HG02852 (cell line): ENCODE results near the gene BOD1L1.

ENCODE experiments used
- ATAC-seq: cut with Tn5 transposase; IDR thresholded peaks from one replicate; pipeline ENCODE4 v1.9.1; 2021; ENCODE audit warnings: mild to moderate bottlenecking, moderate library complexity; ENCODE audit not compliant: unreplicated experiment

Gene BOD1L1

GRCh38 chr4:13626492-13627177 is 890 bp downstream of the BOD1L1 start:
- no peak for ATAC-seq

- ATAC-seq = no peak
These were observed 9.2 kb downstream of the BOD1L1 start for GRCh38 chr4:13618212-13618806.

GRCh38 chr4:13617801-13618200 is 9.7 kb downstream of the BOD1L1 start:
- ATAC-seq = no peak

- ATAC-seq = no peak
These were observed 10.9 kb downstream of the BOD1L1 start for GRCh38 chr4:13616597-13616996.

- peak; percentile 61 for ATAC-seq
These were observed 12.4 kb downstream of the BOD1L1 start for GRCh38 chr4:13615161-13615560.

DNA sequence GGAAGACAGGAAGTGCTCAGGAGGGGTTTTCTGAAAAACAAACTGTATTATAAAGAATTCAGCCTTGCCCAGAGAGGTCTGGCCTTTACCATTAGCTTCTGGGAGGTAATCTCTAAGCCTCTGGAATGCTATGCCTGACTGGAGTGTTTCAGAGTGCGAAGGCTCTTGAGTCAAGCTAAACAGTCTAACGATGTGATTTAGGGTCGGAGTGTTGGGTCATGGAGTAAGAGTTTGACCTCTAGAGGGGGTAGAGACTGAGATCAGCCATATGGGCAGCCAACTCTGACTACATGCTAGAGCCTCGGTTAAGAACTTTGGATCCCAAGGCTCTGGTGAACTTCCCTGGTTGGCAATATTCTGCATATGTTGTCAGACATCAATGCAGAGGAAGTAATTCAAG is 15.0 kb downstream of the BOD1L1 start:
- ATAC-seq = no peak

DNA sequence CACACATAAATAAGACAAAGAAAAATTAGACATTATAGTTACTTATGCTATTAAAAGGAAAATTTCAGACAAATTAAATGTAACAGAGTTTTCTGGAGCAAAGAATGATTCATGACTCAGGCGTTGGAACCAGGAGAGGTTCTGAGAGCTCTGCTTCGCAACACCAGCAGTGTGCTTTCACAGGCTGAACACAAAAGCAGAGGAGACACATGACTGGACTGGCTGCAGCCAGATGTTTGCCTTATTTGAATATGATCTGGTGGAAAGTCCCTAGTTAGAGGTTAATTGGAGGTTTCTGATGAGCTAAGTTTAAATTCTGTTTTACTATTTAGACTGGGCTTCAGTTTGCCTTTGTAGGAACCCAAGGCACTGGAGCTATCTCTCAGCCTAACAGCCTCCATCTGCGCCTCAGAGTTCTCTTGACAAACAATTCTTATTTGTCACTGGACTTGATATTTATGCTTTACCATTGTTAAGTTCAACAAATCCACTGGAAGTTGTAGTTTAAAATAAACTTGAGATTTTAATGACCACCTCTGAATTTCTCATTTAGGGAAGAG is 16.2 kb downstream of the BOD1L1 start:
- ATAC-seq = peak; percentile 94

DNA sequence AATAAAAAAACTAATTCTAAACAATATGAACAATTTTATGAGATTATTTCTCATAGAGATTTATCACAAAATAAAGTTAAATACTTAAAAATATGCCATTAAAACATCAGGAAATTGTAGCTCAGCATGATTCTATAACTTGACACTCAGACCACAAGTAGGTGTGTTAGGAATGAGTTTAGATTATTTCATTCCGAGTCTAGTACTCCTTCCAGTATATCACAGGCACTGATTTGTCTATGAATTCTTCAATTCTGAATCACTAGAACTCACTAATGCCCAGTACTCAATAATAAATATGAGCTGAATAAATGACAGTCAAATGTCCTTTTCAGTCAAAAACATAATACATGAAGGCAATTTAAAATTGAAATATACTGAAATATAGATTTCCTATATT is 22.2 kb downstream of the BOD1L1 start:
- ATAC-seq = no peak

GRCh38 chr4:13601848-13602247 is 25.7 kb downstream of the BOD1L1 start:
- ATAC-seq = no peak

DNA sequence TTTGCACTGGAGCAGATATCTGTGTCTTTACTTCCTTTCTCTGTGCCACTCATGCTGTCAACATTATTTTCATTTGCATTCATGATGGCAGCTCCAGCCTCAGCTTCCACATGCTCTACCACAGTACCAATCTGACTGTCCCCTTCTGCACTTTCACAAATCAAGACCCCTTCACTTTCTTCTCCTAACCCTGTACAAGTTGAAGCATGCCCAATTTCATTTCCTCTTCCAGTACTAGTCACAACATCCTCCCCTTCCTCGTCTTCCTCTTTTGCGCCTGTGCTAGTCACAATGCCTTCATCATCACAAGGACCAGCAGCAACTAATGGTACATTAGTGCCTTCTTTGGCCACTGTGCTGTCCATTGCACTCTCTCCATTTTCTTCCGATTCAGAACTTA is 26.5 kb downstream of the BOD1L1 start:
- ATAC-seq = peak; percentile 76

- ATAC-seq = no peak
These were observed 28.4 kb downstream of the BOD1L1 start for GRCh38 chr4:13599159-13599558.

GRCh38 chr4:13597604-13598003 is 29.9 kb downstream of the BOD1L1 start:
- no peak for ATAC-seq

- ATAC-seq = no peak
These were observed 30.4 kb downstream of the BOD1L1 start for GRCh38 chr4:13597141-13597540.

DNA sequence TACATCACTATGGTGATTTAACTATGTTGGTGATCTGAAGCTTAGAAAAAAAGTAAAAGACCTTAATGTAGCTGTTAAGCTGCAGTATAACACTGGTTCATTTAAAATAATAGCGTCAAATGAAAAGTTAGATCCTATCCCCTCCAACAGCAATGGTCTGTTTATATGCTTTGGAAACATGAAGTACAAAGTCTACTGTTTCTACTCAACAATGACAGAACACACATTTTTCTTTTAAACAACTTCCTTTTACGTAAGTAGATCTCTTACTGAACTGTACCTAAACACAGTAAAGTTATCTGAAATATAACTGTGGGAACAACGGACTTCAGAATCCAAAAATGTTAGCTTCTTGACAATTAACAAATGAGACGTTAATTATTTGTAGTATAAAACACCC is 35.3 kb downstream of the BOD1L1 start:
- ATAC-seq = no peak

GRCh38 chr4:13590766-13591165 is 36.8 kb downstream of the BOD1L1 start:
- no peak for ATAC-seq

GRCh38 chr4:13588954-13589353 is 38.6 kb downstream of the BOD1L1 start:
- ATAC-seq = no peak

DNA sequence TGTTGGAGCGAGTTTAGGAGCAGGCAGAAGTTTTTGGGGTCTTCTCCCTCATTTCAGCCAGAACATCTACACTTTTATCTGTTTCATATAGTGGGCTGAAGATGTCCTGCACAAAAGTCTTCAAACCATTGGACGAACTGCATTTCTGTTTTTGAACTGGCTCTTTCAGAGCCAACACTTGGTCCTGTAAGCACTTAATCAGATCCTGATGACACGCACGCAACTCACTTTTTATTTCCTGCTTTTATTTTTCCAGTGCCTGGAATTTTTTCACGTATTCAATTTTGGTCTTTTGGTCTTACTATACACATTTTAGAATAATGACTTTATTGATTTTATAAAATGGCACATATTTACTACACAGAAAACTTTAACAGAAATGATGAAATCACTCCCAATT is 43.0 kb downstream of the BOD1L1 start:
- ATAC-seq = no peak

DNA sequence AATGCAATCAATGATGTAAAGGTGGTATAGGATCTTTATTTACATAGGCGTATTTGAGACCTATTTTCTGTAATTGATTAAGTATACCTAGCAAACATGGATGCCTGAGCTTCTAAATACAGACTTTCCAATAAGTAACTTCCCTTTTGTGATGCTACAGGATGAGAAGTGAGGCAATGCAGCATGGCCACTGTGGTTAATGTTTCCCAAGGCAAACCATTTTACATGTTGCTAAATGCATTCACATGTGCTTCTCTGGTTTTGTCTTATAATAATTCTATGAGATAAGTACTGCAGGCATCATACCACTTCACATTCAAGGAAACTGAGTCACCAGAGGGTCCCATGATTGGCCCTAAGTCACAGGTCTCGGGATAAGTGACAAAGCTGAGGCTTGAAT is 47.5 kb downstream of the BOD1L1 start:
- ATAC-seq = no peak

DNA sequence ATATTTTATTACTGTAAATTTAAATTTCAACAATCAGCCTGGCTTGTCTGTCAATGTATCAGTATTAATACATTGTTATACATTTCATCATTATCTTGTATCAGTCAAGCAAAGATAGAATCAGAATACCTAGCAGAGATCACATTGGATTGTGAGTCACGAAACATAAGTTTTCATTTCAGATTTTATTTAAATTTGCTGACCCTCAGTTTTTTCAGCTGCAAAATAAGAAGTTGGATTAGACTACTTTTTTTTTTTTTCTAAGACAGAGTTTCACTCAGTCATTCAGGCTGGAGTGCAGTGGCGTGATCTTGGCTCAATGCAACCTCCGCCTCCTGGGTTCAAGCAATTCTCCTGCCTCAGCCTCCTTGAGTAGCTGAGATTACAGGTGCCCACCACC is 49.9 kb downstream of the BOD1L1 start:
- no peak for ATAC-seq

DNA sequence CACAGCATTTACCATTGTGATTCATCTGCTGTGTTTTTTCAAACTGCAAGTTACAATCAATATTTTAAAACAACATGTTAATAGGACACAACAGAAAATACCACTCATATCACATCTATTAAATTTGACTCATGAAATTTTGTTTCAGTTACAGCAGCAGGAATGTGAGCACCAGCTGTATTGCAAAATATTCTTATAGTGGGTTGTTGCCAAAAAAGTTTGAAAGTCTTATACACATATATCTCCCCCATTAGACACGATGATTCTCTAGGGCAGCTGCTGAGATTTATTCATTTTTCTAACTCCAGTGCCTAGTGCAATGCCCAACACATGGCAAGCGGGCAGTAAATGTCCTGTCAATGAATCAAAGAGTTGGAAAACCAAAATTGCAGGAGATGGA is 56.6 kb downstream of the BOD1L1 start:
- no peak for ATAC-seq

DNA sequence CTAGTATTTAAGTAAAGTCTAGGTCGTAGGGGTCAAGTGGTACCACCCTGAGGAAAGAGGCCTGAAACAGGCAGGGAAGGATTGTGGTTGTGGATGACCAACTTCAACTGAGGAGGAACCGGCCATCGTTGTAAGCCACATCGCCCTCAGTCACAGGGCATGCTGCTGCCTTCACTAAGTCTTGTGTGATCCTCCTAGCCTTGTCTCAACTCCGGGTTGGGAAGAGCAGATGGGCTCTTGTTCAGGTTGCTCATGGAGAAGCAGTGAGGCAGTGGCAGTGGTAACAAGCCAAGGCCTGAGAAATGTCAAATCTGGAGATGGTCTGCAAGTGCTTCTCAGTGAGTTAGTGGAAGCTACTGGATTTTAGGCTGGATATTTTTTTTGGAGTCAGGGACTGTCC is 60.4 kb downstream of the BOD1L1 start:
- no peak for ATAC-seq

DNA sequence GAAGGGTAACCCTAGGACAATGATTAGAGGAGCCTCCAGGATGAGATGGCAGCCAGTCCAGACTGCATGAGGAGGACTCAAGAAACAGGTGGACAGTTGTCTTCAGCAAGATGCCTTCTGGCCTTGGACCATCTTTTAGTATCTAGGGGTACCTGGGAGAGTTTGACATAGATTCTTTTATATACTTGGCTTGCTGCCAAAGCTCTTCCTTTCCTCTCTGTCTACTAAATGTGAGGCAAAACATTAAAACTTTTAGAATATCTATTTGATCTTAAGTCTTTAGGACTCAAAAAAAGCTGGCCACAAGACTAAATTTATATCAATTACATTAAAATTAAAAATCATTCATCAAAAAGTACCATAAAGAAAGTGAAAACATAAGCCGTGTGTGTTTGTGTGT is 64.6 kb downstream of the BOD1L1 start:
- no peak for ATAC-seq

GRCh38 chr4:13561673-13562072 is 65.9 kb downstream of the BOD1L1 start:
- ATAC-seq = no peak
